ENCODE results near the gene LRRTM4.

LRRTM4 gene

GRCh38 chr2:77013457-77013856, 508.7 kb downstream of the LRRTM4 start:
- no peak overlapping the region for H3K4me3 ChIP-seq (ENCODE audit: low read length)
- no peak for TF ChIP-seq CTCF (conservative IDR thresholded peaks at IDR 0.05; ENCODE audit: low read length)
- DNase-seq (ENCODE audit: low read depth), result no peak

GRCh38 chr2:77009307-77009706, 512.9 kb downstream of the LRRTM4 start:
- DNase-seq (ENCODE audit: low read depth), result no peak
- TF ChIP-seq CTCF (conservative IDR thresholded peaks at IDR 0.05; ENCODE audit: low read length), result no peak
- H3K4me3 ChIP-seq (ENCODE audit: low read length), result no peak overlapping the region

- no peak overlapping the region for H3K4me3 ChIP-seq (ENCODE audit: low read length)
- no peak for DNase-seq (ENCODE audit: low read depth)
- no peak for TF ChIP-seq CTCF (conservative IDR thresholded peaks at IDR 0.05; ENCODE audit: low read length)
Measured at GRCh38 chr2:77008853-77009252, 513.3 kb downstream of the LRRTM4 start.

GRCh38 chr2:77007686-77008085, 514.5 kb downstream of the LRRTM4 start:
- no peak overlapping the region for H3K4me3 ChIP-seq (ENCODE audit: low read length)
- no peak for DNase-seq (ENCODE audit: low read depth)
- TF ChIP-seq CTCF (conservative IDR thresholded peaks at IDR 0.05; ENCODE audit: low read length), result no peak

- TF ChIP-seq CTCF (conservative IDR thresholded peaks at IDR 0.05; ENCODE audit: low read length), result no peak
- H3K4me3 ChIP-seq (ENCODE audit: low read length), result no peak overlapping the region
- DNase-seq (ENCODE audit: low read depth), result no peak
Measured at GRCh38 chr2:77005522-77005921, 516.7 kb downstream of the LRRTM4 start.

GRCh38 chr2:77001895-77002294, 520.3 kb downstream of the LRRTM4 start:
- no peak overlapping the region for H3K4me3 ChIP-seq (ENCODE audit: low read length)
- DNase-seq (ENCODE audit: low read depth), result no peak
- no peak for TF ChIP-seq CTCF (conservative IDR thresholded peaks at IDR 0.05; ENCODE audit: low read length)

GRCh38 chr2:76998704-76999103, 523.5 kb downstream of the LRRTM4 start:
- no peak for DNase-seq (ENCODE audit: low read depth)
- TF ChIP-seq CTCF (conservative IDR thresholded peaks at IDR 0.05; ENCODE audit: low read length), result no peak
- H3K4me3 ChIP-seq (ENCODE audit: low read length), result no peak overlapping the region
